ENCODE measurements around the gene KRTAP17-1.

Gene KRTAP17-1

GRCh38 chr17:41332239-41332638 is 16.7 kb upstream of the KRTAP17-1 start:
- DNase-seq (ENCODE audit: low read depth in 2 of 2), result no peak

GRCh38 chr17:41331606-41332005 is 16.1 kb upstream of the KRTAP17-1 start:
- no peak for DNase-seq (ENCODE audit: low read depth in 2 of 2)

- DNase-seq (ENCODE audit: low read depth in 2 of 2), result no peak
These were observed 13.9 kb upstream of the KRTAP17-1 start for GRCh38 chr17:41329279-41329948.

- no peak for DNase-seq (ENCODE audit: low read depth in 2 of 2)
These were observed 12.7 kb upstream of the KRTAP17-1 start for GRCh38 chr17:41328207-41328606.

- no peak for DNase-seq (ENCODE audit: low read depth in 2 of 2)
These were observed 12.1 kb upstream of the KRTAP17-1 start for GRCh38 chr17:41327411-41328120.

GRCh38 chr17:41326173-41327145 is 10.9 kb upstream of the KRTAP17-1 start:
- no peak for DNase-seq (ENCODE audit: low read depth in 2 of 2)

- DNase-seq (ENCODE audit: low read depth in 2 of 2), result no peak
These were observed 10.1 kb upstream of the KRTAP17-1 start for GRCh38 chr17:41325611-41326010.

GRCh38 chr17:41325126-41325525 is 9.6 kb upstream of the KRTAP17-1 start:
- no peak for DNase-seq (ENCODE audit: low read depth in 2 of 2)

GRCh38 chr17:41324180-41325075 is 8.9 kb upstream of the KRTAP17-1 start:
- DNase-seq (ENCODE audit: low read depth in 2 of 2), result no peak

GRCh38 chr17:41322903-41323895 is 7.7 kb upstream of the KRTAP17-1 start:
- DNase-seq (ENCODE audit: low read depth in 2 of 2), result no peak

- DNase-seq (ENCODE audit: low read depth in 2 of 2), result no peak
These were observed 6.8 kb upstream of the KRTAP17-1 start for GRCh38 chr17:41322094-41322902.

- DNase-seq (ENCODE audit: low read depth in 2 of 2), result no peak
These were observed 2.7 kb upstream of the KRTAP17-1 start for GRCh38 chr17:41318231-41318630.

GRCh38 chr17:41315814-41316445 is 420 bp upstream of the KRTAP17-1 start:
- DNase-seq (ENCODE audit: low read depth in 2 of 2), result no peak

GRCh38 chr17:41311111-41311510 is 4.4 kb downstream of the KRTAP17-1 start:
- no peak for DNase-seq (ENCODE audit: low read depth in 2 of 2)

GRCh38 chr17:41308918-41309359 is 6.6 kb downstream of the KRTAP17-1 start, which contains the start of gene KRTAP16-1:
Gene KRTAP16-1, minus strand, starts transcription at chr17:41309309. Its CDS starts 56 bp downstream, at chr17:41309253.
- peak; percentile 19 to 29 for DNase-seq (ENCODE audit: low read depth in 2 of 2)

GRCh38 chr17:41308251-41308917 is 7.1 kb downstream of the KRTAP17-1 start:
- peak; percentile 52 to 57 for DNase-seq (ENCODE audit: low read depth in 2 of 2)

- no peak for DNase-seq (ENCODE audit: low read depth in 2 of 2)
These were observed 7.9 kb downstream of the KRTAP17-1 start for GRCh38 chr17:41307647-41308046.

GRCh38 chr17:41304091-41304490 is 11.4 kb downstream of the KRTAP17-1 start:
- DNase-seq (ENCODE audit: low read depth in 2 of 2), result no peak

All from stimulated activated CD8-positive, alpha-beta memory T cell treated with anti-CD3 and anti-CD28 coated beads, Interleukin-7, amount 100 ng/mL, for 1 hour (primary cell).